H54 (cell line): ENCODE data around the gene NXPH2.
"Not testable (repeated sequence)": the region's sequence is repeated elsewhere in the genome, so short reads cannot be mapped to it uniquely, and the experiment has no call there.

Source experiments
- DNase-seq: peaks from one replicate; pipeline ENCODE4 v3.0.0; 2011; ENCODE audit warnings: low spot score, mixed read lengths; ENCODE audit not compliant: insufficient read length
- FAIRE-seq: peaks from 3 replicates; lab custom pipeline; 2011; peaks lifted over from hg19 to GRCh38; lab: Jason Lieb, UNC
- POLR2A ChIP-seq: IDR thresholded peaks from 2 replicates; pipeline ENCODE4 v1.6.1; 2011; ENCODE audit warnings: low read depth, mild to moderate bottlenecking, low read length

NXPH2 gene

GRCh38 chr2:138670734-138671133, 109.5 kb downstream of the NXPH2 start:
- no peak for FAIRE-seq
- no peak for TF ChIP-seq POLR2A
- DNase-seq: no peak

DNA sequence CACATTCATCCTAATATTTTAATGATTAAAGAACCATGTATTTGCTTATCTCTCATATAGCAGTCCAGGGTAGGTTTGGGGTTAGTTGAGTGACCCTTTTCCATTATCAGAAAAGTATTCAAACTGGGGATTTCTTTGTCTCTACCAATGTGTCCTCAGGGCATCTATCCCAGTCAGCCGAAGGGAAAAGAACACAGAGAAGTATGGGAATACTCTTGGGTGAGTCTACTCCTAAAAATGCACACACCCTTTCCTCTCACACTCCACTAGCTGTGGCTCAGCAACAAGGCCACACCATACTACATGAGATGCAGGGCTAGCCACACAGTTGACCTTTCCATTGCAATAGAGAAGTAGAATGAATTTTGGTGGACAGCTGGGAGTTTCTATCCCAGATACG, 114.3 kb downstream of the NXPH2 start:
- no peak for FAIRE-seq
- DNase-seq: no peak
- no peak for TF ChIP-seq POLR2A

DNA sequence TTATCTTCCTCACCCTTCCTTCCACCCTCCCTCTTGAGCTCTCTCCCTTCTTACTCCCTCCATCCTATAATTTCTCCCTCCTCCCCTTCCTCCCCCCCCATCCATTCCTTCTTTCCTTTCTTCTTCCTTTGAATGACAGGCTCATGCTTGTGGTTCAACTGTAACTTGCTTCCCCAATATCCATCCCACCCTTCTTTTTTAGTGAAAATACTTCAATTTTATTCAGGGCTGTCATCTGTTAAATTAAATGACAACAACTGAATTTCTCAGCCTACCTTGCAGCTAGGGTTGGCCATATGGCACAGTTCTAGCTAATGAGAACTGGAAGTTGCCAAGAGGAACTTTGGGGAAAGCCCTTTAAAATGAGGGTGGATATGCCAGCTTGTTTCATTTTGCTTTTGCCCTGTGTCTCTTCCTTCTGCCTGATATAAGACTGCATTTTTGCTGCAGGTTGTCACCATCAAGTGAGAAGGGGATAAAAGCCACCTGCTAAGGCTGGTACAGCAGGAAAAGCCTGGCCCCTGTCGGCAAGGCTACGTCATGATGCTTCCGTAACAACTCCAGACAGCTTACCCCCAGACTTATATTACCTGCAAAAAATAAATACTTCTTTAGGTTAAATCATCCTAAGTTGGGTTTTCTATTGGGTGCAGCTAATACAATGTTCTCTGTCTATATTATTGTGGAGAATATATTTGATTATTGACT, 121.8 kb downstream of the NXPH2 start:
- FAIRE-seq (no peak), DNase-seq (no peak)
- no peak for TF ChIP-seq POLR2A

DNA sequence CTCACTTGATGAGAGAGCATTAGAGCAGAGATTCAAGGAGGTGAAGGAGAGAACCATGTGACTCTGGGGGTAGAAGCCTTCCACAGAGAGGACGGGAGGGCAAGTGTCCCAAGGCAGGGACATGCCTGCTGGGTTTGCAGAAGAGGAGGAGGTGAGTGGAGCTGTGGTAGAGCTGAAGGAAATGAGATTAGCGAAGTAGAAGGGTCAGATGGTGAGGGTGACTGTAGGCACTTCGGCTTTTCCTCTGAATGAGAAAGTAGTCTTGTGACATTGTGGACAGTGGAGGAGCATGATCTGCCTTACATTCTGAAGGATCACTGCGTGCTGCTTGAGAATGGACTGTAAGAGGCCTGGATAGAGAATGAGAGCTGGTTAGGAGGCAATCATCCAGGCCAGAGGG, 126.0 kb downstream of the NXPH2 start:
- DNase-seq: no peak
- FAIRE-seq: no peak
- no peak for TF ChIP-seq POLR2A

DNA sequence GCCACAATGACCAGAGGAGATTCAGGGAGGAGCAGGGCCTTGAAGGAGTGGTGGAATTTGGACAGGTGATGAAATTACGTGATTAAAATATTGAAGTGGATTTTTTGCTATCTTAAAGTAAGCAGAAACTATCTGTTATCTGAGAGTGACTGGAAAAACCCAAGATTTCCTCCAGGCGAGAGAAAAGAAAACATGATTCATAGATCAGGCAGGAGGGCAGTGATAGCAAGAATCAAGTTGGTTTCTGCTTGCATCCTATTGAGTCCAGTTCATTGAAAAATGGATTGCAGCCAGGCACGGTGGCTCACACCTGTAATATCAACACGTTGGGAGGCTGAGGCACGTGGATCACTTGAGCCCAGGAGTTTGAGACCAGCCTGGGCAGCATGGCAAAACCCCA, 127.8 kb downstream of the NXPH2 start:
- DNase-seq: no peak
- no peak for TF ChIP-seq POLR2A
- FAIRE-seq: no peak

GRCh38 chr2:138649571-138649970, 130.6 kb downstream of the NXPH2 start:
- FAIRE-seq: no peak
- DNase-seq: no peak
- no peak for TF ChIP-seq POLR2A

DNA sequence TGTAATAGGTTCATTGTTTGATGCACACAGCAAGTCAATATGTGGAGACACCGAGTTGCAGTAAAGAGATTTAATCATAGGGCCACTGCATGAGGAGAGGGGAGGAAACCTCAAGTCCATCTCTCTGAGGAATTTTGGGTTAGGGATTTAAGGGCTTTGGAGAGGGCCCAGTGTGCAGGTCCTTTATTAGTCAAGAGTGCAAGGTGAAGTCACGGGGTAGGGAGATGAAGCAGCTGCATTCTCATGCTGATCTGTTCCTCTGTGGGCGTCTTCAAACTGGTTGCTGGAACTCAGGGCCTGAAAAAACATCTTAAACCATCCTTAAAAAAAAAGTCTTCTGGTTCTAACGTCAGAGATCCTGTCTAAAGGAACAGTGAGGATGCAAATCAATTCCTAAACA, 131.6 kb downstream of the NXPH2 start:
- no peak for TF ChIP-seq POLR2A
- DNase-seq: no peak
- FAIRE-seq: no peak

- FAIRE-seq, DNase-seq: not testable (repeated sequence)
Measured at GRCh38 chr2:138644776-138645175, 135.4 kb downstream of the NXPH2 start.

DNA sequence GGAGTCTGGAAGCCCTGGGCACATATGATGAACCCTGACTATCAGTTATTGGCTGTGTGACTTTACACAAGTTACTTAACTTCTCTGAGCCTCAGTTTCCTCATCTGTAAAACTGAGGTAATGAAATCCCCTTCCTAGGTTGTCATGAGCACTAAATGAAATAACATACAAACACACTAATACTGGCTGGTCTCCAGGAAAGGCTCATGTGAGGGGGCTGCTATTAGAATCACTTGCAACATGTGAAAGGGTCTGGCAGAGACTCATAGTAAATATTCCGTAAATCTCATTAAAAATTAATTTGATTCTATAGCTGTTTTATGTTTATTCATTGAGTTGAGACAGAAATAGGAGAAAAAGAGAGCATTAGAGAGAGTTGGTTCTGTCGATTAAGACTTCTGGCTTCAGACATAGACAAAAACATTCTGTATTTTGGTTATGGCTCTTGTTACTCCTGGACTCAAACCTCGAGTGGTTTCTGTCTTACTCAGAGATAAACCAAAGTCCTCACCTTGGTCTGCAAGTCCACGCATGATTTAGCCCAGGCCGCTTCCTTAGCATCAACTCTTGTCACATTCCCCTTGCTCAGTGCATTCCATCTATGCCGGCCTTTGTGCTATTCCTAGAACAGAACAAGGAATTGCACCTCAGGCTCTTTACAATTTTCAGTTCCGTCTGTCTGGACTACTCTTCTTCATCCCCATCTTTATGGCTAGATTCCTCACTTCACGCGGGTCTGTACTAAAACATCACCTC, 139.1 kb downstream of the NXPH2 start:
- no peak for TF ChIP-seq POLR2A
- DNase-seq (no peak), FAIRE-seq (no peak)

GRCh38 chr2:138637686-138638085, 142.5 kb downstream of the NXPH2 start:
- DNase-seq: no peak
- TF ChIP-seq POLR2A: no peak
- no peak for FAIRE-seq

DNA sequence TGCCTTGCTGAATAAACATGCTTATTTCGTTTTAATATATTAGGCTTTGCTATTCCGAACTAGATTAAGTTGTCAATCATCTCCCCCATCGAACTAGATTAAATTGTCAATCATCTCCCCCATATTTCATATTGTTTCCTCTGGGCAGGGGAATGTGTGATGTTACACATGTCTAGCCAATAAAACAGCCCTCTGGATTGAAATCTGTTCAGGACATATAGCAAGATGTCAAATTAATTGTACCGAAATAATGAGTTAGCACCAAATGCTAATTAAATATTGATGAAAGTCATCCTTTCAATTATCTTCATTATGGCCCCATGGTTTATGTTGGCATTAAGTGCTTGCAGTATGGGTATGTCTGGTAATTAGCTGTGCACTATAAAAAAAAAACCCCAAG, 143.1 kb downstream of the NXPH2 start:
- no peak for FAIRE-seq
- DNase-seq: no peak
- no peak for TF ChIP-seq POLR2A

DNA sequence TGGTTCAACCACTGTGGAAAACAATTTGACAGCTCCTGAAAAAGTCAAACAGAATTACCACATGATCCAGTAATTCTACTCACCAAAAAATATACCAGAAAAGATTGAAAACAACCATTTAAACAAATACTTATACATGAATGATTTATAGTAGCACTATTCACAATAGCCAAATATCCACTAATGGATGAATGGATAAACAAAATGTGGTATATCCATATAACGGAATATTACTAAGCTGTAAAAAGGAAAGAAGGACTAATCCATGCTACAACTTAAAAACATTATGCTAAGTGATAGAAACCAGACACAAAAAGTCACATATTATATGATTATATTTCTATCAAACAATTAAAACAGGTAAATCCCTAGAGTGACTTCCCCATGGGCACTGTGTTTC, 147.1 kb downstream of the NXPH2 start:
- TF ChIP-seq POLR2A: no peak
- DNase-seq (no peak), FAIRE-seq (no peak)

DNA sequence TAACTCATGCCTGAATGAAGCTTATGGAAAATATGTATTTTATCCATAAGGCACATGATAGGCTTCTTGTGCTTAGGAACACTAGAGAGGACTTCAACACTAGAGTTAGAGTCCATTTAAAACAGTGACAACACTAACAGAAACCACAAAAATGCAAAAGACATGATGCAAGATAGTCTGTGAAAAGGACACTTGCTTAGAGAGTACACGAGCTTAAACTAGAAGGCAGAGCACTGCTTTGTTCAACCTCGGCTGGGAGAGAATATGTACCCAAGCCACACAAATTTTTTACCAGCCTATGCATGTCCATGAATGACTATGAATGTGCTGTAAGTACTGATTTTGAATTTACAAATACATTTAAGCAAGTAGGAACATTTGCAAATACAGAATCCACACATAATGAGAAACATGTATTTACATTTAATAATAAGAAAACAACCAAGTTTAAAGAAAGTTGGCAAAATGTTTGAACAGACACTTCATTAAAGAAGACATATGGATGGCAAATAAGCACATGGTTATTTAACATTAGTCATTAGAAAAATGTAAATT, 148.0 kb downstream of the NXPH2 start:
- peak; percentile 41 for FAIRE-seq
- TF ChIP-seq POLR2A: no peak
- no peak for DNase-seq

DNA sequence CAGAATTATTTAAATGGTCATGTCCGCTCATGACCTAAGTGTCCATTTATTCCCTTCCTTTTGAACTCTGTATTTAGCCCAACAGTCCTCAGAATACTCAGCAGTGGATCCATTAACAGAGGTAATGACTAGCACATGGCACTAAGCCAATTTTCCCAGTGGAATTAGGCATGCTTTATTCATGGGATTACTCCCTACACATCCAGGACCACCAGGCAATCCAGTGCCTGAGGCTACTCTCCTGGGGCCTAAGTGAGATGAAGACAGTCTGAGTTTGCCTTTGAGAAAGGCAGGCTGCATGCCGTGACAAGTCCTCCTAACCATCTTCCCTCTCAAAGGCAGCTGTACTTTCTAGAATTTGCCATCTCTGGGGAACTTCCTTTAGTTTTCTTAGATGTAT, 150.0 kb downstream of the NXPH2 start:
- no peak for FAIRE-seq
- TF ChIP-seq POLR2A: no peak
- no peak for DNase-seq

- FAIRE-seq: no peak
- TF ChIP-seq POLR2A: no peak
- no peak for DNase-seq
Measured at GRCh38 chr2:138626148-138626547, 154.0 kb downstream of the NXPH2 start.
